Stimulated activated CD4-positive, alpha-beta T cell treated with anti-CD3 and anti-CD28 coated beads, Interleukin-4, amount 100 ng/mL, for 4 hours (primary cell): ENCODE results near the gene RCVRN.

Experiments used
- DNase-seq, 2 experiments: peaks; one replicate each; pipeline ENCODE4 v3.0.0-alpha.2; 2020

The RCVRN gene

DNA sequence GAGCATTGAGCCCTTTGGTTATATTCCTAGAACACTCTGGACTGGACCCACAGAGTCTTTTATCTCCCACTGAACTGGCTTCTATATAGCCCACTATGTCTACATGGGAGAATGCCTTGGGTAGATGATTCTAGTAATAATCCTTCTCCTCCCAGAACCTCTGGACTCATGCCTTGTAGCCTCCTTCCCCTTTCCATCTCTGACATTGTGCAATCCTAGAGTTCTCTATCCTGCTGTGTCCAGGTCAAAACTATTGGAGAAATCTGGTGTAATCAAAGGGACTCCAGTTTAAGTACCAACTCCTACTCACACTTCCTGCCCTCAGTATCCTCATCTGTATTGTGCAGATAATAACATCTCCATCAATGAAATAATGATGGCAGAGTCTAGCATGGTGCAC, 9.1 kb downstream of the RCVRN start:
- no peak for DNase-seq

DNA sequence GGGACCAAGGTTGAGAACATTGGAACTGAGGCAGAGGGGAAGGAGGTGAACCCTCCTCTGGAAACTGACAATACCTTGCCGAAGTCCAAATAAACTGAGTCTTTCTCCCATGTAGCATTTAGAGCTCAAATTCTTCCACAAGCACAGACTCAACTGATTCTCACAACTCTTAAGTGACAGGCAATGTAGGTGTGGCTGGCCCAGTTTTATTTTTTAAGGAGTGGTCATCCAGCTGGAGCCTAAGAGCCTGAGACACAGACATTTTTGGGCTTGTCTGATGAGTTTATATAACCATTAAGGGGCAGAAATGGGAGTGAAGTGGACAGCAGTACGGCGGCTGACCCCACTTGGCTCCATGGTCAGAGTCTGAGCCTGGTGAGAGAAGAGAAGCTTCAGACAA, 10.8 kb downstream of the RCVRN start:
- DNase-seq: no peak

DNA sequence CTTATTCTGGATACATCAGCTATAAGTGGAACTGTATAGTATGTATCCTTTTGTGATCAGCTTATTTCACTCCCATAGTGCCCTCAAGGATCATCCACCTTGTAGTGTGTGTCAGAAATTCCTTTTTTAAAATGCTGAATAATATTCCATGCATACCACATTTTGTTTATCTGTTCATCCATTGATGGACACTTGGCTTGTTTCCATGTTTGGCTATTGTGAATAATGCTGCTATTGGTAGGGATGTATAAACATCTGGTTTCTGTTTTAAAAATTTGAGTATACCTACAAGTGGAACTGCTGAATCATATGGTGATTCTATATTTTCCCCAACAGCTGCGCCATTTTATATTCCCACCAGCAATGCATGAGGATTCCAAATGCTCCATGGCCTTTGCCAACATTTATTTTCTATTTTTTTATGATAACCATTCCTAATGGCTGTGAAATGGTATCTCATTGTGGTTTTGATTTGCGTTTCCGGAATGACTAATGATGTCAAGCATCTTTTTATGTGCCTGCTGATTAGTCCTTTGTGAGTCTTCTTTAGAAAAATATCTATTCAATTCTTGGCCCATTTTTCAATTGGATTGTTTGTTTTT, 11.6 kb downstream of the RCVRN start:
- no peak for DNase-seq

DNA sequence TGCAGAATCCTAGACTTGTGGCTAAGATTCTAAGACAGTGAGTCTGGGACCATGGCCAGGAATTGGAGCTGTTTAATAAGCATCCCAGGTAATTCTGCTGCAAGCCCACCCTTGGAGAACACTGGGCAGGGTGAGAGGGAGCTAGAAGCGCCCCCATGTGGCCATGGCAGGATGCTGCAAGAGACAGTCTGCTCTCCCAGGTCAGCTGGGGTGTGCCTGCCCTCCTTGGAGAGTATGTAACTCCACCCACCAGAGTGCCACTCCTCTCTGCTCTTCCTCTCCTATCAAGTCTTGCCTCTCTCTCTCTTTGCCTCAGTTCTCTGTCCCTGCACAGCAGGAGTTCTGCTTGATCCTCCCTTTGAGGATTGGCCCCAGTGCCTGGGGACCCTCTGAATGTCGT, 14.9 kb downstream of the RCVRN start:
- DNase-seq: no peak

DNA sequence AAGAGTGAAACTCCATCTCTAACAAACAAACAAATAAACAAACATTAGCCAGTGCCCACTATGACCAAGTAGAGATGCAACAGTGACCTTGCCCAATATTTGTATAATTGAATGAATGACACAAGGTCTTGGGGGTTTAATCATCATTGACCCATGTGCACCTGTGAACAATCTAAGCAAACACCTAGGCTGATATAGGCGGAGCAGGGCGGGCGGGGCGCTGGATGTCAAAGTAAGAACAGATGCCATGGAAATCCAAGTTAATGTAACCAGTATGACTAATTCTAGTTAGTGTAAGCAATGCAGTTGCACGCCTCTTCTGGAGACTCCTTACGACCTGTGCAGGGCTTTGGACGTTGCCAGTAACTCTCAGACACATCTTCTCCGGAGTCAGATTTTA, 17.6 kb downstream of the RCVRN start:
- DNase-seq: no peak

DNA sequence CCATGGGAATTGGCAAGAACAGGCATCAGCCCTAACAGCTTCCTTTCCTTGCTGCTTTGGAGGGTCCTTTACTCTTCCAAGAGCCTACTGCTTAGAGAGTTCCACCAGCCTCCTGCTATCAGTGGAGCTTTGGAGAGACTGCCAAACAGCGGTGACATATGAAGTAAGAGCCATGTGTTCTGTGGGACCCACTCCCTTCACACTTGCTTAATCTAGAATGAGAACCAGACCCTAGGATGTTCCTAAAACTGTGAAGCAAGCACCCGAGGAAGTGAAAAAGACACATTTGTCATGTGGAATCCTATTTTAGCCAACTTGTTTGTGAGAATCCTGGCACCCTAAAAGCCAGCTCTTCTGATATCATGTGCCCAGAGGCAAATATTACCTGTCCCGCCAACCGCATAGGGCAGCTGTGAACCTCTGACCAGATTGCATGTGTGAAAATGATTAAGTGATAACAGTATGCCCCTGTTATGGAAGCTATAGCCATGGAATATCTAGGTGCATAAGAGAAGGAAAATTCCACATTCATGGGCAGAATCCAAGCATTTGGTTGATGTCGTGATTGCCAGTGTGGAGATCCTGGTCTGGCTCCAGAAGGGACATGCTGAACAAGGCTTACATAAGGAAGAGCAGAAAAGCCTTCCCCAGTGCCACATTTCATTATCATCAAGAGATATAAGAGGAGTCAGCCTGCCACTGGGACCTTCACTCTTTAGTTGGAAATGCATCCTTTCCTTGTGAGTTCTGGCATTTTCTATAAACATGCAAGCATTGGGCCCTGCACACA, 18.7 kb downstream of the RCVRN start:
- DNase-seq: no peak

DNA sequence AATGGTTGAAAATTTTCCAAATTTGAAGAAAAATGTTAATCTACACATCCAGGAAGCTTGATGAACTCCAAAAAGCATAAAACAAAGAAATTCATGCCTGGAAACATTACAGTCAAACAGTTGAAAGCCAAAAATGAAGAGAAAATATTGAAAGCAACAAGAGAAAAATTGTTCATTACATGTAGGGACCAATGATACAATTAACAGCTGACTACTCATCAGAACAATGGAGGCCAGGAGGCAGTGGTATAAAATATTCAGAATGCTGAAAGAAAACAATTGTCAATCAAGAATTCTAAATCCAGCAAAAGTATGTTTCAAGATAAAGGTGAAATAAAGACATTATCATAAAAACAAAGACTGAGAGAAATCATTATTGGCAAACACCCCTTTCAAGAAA, 21.6 kb downstream of the RCVRN start:
- no peak for DNase-seq

DNA sequence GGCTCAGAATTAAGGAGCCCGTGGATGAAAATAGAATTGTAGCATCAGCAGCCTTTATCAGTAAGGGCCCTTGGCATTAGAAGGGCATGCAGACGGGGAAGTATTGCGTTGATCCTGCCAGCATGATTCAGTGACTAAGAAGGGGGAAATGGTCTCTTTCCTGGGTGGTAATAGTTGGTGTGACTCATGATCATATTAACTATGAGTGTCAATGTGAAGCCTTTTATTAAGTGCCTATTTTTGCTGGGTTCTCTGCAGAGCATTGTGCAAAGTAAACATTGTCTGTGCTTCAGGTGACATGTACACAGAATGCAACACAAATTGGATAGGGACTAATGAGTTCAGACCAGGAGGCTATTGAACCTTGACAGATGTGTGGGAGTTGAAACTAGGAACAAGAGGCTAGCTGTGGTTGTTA, 24.5 kb downstream of the RCVRN start:
- no peak for DNase-seq

DNA sequence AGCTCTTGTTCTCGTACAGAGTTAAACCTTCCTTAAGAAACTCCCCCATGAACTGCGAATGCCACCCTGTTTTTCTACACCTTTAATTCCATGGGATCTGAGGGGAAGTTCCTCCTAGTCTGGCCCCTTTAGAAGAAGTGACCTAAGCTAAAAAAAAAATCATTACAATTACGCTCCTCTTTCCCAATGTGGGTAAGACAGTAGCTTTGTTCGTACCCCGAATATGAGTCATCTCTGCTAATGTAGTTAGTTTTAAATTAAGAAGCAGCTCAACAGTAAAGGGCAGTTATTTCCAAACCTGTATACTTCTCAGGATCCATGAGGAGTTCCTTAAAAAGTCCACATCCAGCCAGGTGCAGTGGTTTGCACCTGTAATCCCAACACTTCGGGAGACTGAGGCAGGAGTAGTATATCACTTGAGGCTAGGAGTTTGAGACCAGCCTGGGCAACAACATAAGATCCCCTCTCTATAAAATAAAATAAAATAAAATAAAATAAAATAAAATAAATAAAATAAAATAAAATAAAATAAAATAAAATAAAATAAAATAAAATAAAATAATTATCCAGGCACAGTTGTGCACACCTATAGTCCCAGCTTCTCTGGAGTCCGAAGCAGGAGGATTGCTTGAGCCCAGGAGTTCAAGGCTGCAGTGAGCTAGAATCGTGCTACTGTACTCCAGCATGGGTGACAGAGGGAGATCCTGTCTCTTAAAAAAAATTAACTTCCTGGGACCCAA, 26.1 kb downstream of the RCVRN start:
- no peak for DNase-seq

DNA sequence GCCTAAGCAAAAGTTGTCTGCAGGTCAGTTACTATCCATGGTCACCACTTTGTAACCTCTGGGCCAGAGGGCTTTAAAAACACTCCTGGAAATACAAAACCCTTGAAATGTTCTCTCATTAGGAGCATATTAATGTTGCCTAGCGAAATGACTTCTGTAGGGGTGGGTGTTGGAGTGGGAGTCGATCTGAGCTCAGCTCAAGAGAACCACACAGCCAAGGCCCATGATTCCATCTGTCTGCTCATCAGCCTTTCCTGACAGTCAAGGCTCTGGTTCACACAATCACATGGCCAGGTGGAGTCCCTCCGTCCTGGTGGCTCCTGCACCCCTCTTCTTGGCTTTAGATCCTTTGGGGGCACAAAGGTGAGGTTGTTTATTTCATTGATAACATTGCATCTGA, 26.7 kb downstream of the RCVRN start:
- no peak for DNase-seq

DNA sequence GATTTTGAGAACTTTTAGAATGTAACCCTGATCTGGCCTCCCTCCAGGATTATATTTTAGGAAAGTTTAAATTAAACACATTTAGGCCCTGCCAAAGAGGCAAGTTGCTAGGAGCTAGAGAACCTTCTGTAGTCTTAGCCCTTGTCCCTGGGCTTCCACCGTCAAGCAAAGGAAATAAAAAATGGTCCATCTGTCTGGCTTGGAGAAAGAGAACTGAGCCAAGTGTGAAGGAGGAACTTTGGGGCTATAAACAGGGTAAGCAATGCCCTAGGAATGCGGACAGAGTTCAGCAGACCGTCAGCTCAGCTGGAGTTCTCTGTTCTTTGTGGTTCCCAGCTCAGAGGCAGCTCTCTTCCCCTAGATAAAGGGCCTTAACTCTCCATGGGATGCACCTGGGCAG, 29.6 kb downstream of the RCVRN start:
- no peak for DNase-seq

DNA sequence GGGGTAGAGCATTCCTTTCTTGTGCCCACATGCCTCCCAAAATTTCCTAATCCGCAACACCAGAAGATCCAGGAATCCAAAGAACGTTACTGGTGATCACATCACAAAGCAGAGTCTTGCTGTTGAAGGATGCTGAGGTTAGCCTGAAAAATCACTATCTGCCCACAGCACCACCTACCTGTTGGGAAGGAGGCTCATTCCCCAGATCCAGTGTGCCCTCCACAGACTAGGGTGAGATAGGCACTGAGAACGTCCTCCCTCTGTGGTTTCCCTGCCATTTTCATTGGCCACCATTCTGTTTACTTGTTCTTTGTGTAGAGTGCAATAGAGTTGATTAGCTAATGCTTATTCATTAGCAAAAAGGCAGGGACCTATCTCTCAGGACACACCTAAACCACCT, 30.3 kb downstream of the RCVRN start:
- DNase-seq: no peak

DNA sequence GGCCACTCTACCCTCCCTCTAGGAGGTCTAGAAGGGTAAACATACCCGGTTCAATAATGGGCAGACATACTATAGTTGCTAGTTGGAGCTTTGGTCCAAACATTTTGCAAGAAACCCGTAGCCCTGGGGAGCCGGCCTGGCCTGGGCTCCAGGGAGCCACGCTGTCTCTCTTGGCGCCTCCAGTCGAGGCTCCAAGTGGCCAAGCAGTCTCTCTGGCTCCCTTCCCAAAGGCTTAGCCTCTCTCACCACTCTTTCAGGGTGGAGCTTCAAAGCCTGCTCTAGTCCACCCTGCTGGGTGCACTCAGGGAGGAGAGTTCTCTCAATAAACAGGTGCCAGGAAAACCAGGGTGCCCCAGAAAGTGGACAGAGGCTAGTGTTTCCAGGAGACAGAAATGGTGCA, 32.2 kb downstream of the RCVRN start:
- DNase-seq: no peak

DNA sequence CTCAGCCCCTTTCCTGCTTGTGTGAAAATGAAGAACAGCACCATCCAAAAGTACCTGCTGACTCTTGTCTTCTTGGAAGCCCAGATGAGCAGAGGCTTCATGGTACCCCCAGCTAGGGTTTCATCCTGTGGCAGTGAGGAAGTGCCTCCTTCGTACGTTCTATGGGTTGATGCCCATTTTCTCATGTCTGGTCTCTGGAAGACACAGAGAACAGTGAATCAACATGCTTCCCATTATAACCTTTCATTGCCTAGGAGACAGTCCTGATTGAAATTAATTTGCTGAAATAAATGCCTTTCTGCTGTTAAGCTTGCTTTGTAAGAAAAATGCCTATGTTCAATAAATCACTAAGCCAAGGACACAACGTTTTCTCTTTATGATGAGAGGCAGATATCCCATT, 36.5 kb downstream of the RCVRN start:
- DNase-seq: no peak

DNA sequence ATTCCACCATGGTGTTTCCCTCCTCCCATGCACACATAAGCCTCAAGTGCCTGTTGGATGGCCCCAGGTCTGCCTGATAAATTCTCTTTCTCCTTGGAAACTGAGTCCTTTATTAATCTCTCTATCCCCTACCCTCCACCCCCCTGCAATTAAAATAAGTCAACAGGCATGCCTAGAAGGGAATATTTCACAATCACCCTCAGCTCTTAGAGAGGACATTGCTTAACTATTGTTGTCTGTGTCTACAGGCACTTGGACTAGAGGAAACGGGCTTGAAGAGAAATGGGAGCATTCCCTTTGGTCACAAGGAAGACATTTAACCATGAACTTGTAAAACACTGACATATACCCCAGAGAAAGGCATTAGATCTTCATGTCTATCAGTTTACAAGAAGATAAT, 39.5 kb downstream of the RCVRN start:
- no peak for DNase-seq

DNA sequence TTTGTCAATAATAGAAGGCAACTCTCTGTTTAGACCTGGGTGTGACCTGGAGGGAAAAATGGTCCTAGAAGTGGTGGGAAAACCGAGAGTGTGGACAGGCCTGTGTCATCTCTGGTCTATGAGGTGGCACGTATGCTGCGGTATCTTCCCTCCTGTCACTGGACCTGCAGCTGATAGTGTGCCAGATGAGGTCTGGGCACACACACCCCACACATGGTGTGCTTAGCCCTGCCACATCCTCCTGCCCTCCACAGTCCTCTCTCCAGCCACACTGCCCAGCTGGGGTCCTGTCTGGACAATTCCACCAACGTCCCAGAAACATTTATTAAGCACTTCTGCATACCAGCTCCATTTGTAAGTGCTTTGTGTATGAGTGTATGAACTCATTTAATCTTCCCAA, 42.1 kb downstream of the RCVRN start:
- no peak for DNase-seq

DNA sequence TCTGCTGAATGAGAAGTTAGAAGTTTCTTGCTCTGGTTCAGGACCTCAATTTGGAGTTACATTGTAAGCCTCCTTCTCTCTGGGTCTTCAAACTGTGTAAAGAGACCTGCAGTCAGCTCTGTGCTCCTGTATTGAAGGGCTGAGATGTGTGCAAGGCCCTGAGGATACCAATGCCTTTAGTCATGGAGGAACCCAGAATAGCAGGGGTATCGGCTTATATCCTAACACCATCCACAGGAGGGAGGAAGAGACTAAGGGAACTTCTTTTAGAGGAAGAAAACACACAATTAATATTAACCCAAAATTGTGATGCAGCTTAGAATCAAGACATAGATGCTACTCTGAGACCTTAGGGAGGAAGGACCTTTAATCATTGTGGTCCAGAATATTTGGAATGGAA, 42.9 kb downstream of the RCVRN start:
- no peak for DNase-seq

DNA sequence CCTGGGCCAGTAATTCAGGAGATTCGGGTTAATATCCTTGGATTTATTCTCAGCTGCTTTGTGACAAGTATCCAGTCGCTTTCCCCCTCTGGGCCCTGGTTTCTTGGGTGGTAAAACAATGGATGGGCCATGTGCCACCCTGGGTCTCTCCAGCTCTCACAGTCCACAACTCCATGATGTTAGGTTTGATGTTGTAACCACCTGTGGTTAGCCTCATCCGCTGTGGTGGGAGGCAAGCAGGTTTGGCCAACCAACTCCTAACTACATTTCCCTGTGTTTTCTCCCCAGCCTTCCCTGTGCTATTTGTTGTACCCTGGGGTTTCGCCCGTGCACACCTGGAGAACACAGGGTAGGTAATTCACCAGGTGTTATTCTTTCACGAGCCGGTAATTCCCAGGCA, 44.2 kb downstream of the RCVRN start:
- DNase-seq: no peak

DNA sequence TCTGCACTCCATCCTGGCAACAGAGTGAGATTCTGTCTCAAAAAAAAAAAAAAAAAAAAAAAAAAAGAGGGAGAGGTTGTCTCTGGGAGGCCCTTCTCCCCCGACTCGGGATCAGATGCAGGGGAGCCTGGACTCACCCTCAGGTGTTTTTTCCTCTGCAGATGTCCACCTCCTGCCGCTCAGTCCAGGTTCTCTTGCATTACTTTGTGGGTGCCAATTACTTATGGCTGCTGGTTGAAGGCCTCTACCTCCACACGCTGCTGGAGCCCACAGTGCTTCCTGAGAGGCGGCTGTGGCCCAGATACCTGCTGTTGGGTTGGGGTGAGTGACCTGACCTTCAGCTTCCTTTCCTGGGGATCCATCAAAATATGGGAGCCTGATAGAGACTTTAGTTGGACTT, 45.3 kb downstream of the RCVRN start:
- no peak for DNase-seq

DNA sequence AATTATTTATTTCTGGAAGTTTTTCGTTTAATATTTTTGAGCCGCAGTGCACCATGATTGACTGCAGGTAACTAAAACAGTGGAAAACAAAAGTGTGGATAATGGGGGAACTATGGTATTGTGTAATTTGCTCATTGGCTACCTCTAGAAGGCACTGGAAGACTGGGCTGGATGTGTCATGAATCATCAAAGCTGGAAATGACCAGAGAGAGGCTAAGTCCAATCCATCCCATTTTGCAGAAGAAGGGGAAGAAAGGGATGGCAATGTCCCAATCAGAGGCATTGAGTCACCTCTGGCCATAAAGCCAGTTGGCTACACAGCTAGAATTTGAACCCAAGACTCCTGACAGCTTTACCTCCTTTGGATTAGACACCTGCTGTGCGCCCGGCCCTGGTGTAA, 50.0 kb downstream of the RCVRN start:
- no peak for DNase-seq

DNA sequence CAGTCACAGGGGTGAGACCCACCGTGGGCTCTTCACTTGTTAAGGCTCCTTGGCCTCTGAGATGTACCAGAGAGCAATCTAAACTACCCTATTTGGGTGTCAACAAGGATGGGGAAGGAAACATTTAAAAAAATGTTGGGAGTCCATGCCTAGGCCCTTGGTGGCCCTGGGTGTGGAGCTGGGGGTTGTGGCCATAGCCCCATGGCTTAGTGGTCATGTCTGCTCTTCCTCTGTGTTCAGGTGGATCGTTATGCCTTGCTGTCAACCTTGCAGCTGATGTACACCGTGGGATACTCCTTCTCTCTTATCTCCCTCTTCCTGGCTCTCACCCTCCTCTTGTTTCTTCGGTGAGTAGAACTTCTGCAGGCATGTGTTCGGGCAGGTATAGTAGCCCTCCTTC, 50.8 kb downstream of the RCVRN start:
- no peak for DNase-seq

DNA sequence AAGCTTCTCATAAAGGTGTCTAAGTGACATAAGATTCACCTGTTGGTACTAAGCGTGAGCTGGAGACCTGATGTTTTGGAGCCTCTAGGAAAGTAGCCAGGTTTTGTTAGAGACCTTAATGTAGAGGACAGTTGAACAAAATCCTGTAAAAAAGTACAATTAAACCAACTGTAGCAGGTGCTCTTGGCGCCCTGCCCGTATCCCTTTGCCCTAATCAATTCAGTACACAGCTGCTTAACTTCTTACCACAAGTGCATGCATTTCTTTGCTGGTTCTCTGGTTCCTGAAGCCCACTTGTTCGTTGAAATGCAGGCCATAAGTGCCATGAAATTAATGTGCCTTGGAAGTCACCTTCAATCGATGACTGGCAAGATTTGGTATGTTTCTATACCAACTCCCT, 54.9 kb downstream of the RCVRN start:
- no peak for DNase-seq
